Natural killer cell (primary cell): Measurements from ENCODE around the gene MT1E. TPM values are rescaled to one million over a fixed set of nuclear protein-coding genes. Genes with fewer than 3 reads are reported as not detected.

ENCODE experiments used
- ATAC-seq, 3 donors: fragments of 150-1000 bp in 2 of 3; fragments of 200-7000 bp in 1 of 3; cut with Tn5 transposase; 1 replicate in 1 of 3; 2 replicates in 2 of 3; pipeline ENCODE4 v1.10.0; 2021; ENCODE audit warnings: mild to moderate bottlenecking in 2 of 3, moderate library complexity in 2 of 3
- DNase-seq, 2 donors: peaks; one replicate each; pipeline versions ENCODE4 v3.0.0 to v3.0.0-alpha.2; 2013 to 2021; ENCODE audit warnings: mixed read lengths in 1 of 2
- H3K27ac ChIP-seq: one replicate; pipeline ENCODE4 v1.5.1; 2013; ENCODE audit warnings: mild to moderate bottlenecking, low read length
- H3K27me3 ChIP-seq: one replicate; pipeline ENCODE4 v1.6.1; 2013; ENCODE audit warnings: low read length; ENCODE audit not compliant: control insufficient read depth, insufficient read depth
- H3K36me3 ChIP-seq: one replicate; pipeline ENCODE4 v1.6.1; 2013; ENCODE audit warnings: low read length; ENCODE audit not compliant: control insufficient read depth, insufficient read depth
- H3K4me1 ChIP-seq: one replicate; pipeline ENCODE4 v1.6.1; 2013; ENCODE audit warnings: low read length; ENCODE audit not compliant: control insufficient read depth, insufficient read depth
- H3K4me3 ChIP-seq: one replicate; pipeline ENCODE4 v1.5.1; 2013; ENCODE audit warnings: low read length
- H3K9me3 ChIP-seq: one replicate; pipeline ENCODE4 v1.6.1; 2013; ENCODE audit warnings: low read length; ENCODE audit not compliant: control insufficient read depth, insufficient read depth
- H3K27ac Mint-ChIP-seq, 2 donors: one replicate each; pipeline ENCODE4 v1.8.0; 2022; ENCODE audit warnings: mild to moderate bottlenecking in 2 of 2, mixed read lengths in 2 of 2, moderate library complexity in 1 of 2
- H3K27me3 Mint-ChIP-seq, 2 donors: one replicate each; pipeline ENCODE4 v1.8.0; 2022; ENCODE audit warnings: low read depth in 2 of 2, mixed read lengths in 2 of 2
- H3K36me3 Mint-ChIP-seq: one replicate; pipeline ENCODE4 v1.8.0; 2022; ENCODE audit warnings: mixed read lengths
- H3K4me1 Mint-ChIP-seq, 2 donors: one replicate each; pipeline ENCODE4 v1.8.0; 2022; ENCODE audit warnings: mixed read lengths in 2 of 2
- H3K4me3 Mint-ChIP-seq: one replicate; pipeline ENCODE4 v1.8.0; 2022; ENCODE audit warnings: mild to moderate bottlenecking, moderate library complexity, mixed read lengths
- H3K9me3 Mint-ChIP-seq, 2 donors: one replicate each; pipeline ENCODE4 v1.8.0; 2022; ENCODE audit warnings: mixed read lengths in 2 of 2
- WGBS: methylation state at CpG from one replicate; pipeline ENCODE4 v1.1.7; 2013; ENCODE audit warnings: missing lambda C conversion rate; ENCODE audit not compliant: insufficient coverage; 5-methylcytosine and 5-hydroxymethylcytosine counted together
- intact Hi-C: fragments of 100-400 bp; cut with micrococcal nuclease; formaldehyde crosslinking; loops from one replicate; pipeline ENCODE4 v1.14.2; 2022
- total RNA-seq, 4 donors: library from RNA; stranded (reverse); fragments of 120-200 nt in 1 of 4; gene quantifications; one replicate each; pipeline versions ENCODE4 v1.2.3 to v1.2.4, GENCODE V29; 2013 to 2022
- TF ChIP-seq, protein P1 (sequence below): fragments of 200-600 bp; IDR thresholded peaks from one replicate; pipeline ENCODE4 v1.8.0; 2022; ENCODE audit warnings: antibody characterized with exemption

Gene MT1E
- total RNA-seq, 3 donors from 2014 or later (not counting 1 experiment from before 2014, with no cell fraction given) = 0.40 to 3.2 TPM; not detected in 1

DNA sequence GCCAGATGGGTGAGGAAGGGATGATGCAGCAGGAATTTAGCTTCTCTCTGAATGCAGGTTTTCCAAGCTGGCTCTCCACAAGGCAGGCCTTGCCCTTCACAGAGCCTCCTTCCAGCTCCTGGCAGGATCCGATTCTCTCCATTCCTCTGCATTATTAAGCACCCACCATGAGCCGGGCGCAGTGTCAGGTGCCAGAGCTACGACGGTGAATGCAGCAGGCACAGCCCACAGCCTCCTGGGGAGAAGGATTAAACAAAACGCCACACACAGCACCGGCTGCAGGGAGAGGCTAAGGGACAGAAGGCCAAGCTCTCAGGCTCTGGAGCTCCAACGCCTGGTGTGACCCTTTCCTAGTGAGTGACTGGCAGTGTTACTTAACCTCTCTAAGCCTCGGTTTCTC is 24.3 kb upstream of the MT1E start:
- no peak overlapping the region for H3K27ac ChIP-seq
- ATAC-seq = no peak
- Mint-ChIP-seq H3K27me3 (peaks cover 17 to 29% of the 10 kb centered on the region in 2 donors), H3K4me3 (no peak overlapping the region), H3K27ac (no peak overlapping the region), H3K9me3 (no peaks in the 10 kb centered on the region), H3K36me3 (no peaks in the 10 kb centered on the region), H3K4me1 (peaks cover 2 to 7% of the 10 kb centered on the region in 2 donors)
- TF ChIP-seq, protein P1, sequence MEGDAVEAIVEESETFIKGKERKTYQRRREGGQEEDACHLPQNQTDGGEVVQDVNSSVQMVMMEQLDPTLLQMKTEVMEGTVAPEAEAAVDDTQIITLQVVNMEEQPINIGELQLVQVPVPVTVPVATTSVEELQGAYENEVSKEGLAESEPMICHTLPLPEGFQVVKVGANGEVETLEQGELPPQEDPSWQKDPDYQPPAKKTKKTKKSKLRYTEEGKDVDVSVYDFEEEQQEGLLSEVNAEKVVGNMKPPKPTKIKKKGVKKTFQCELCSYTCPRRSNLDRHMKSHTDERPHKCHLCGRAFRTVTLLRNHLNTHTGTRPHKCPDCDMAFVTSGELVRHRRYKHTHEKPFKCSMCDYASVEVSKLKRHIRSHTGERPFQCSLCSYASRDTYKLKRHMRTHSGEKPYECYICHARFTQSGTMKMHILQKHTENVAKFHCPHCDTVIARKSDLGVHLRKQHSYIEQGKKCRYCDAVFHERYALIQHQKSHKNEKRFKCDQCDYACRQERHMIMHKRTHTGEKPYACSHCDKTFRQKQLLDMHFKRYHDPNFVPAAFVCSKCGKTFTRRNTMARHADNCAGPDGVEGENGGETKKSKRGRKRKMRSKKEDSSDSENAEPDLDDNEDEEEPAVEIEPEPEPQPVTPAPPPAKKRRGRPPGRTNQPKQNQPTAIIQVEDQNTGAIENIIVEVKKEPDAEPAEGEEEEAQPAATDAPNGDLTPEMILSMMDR = no peak
- intact Hi-C loops = no loop called here
- H3K27me3 ChIP-seq = no peaks in the 10 kb centered on the region
- H3K4me3 ChIP-seq = no peak overlapping the region
- H3K9me3 ChIP-seq = no peaks in the 10 kb centered on the region
- 77% methylated on average over 9 of the region's 9 CpGs for WGBS
- no peaks in the 10 kb centered on the region for H3K36me3 ChIP-seq
- H3K4me1 ChIP-seq = no peaks in the 10 kb centered on the region
- no peak for DNase-seq

DNA sequence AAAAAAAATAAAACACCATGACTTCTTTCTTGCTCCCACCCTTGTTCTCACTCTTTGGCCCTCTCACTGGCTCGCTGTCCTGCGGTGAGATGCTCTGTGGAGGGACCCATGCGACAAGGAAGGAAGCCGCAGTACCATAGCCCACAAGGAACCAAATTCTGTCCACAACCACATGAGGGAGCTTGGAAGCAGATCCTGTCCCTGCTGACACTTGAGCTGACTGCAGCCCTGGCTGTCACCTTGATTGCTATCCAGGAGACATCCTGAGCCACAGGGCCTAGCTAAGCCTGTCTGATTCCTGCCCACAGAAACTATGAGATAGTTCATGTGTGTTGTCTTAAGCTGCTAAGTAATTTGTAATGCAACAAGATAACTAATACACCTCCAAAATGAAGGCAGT is 22.0 kb upstream of the MT1E start:
- intact Hi-C loops = no loop called here
- H3K4me3 Mint-ChIP-seq = no peak overlapping the region
- 28% methylated on average over 4 of the region's 4 CpGs for WGBS
- H3K27me3 Mint-ChIP-seq = peaks cover 17% of the 10 kb centered on the region in 2 donors
- no peak overlapping the region for H3K27ac ChIP-seq
- H3K36me3 Mint-ChIP-seq = no peaks in the 10 kb centered on the region
- DNase-seq = peak in 1 of 2 donors; percentile 59
- H3K9me3 ChIP-seq = no peaks in the 10 kb centered on the region
- no peak overlapping the region for H3K4me3 ChIP-seq
- H3K27ac Mint-ChIP-seq = no peak overlapping the region
- H3K36me3 ChIP-seq = no peaks in the 10 kb centered on the region
- TF ChIP-seq, protein P1 = no peak
- no peaks in the 10 kb centered on the region for H3K9me3 Mint-ChIP-seq
- ATAC-seq = no peak
- peaks cover 18% of the 10 kb centered on the region for H3K4me1 ChIP-seq
- H3K4me1 Mint-ChIP-seq = peaks cover 20 to 28% of the 10 kb centered on the region in 2 donors
- no peaks in the 10 kb centered on the region for H3K27me3 ChIP-seq

DNA sequence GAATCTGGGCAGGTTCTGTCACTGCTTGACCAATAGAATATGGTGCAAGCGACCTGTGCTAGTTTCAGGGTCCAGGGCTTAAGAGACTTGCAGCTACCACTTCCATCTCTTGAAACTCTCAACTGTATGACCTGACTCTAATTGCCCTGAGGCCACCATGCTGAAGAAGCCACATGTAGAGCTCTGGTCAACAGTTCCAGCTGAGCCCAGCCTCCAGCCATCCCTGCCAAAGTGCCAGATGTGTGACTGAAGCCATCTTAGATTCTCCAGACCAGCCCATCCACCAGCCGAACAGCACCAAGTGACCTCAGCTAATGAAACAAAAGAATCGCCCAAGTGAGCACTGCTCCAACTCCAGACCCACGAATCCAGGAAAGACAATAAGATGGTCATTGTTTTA is 20.6 kb upstream of the MT1E start:
- Histone ChIP-seq H3K4me1 (peaks cover 32% of the 10 kb centered on the region), H3K27me3 (no peaks in the 10 kb centered on the region), H3K4me3 (no peak overlapping the region), H3K36me3 (no peaks in the 10 kb centered on the region), H3K9me3 (no peaks in the 10 kb centered on the region), H3K27ac (no peak overlapping the region)
- intact Hi-C loops = no loop called here
- DNase-seq (no peak), ATAC-seq (no peak)
- 96% methylated on average over 4 of the region's 4 CpGs for WGBS
- TF ChIP-seq, protein P1 = no peak
- no peak overlapping the region for H3K4me3 Mint-ChIP-seq
- H3K36me3 Mint-ChIP-seq = no peaks in the 10 kb centered on the region
- no peaks in the 10 kb centered on the region for H3K9me3 Mint-ChIP-seq
- peak overlapping the region in 1 of 2 donors; percentile 32 for H3K27ac Mint-ChIP-seq
- H3K4me1 Mint-ChIP-seq = peaks cover 34 to 42% of the 10 kb centered on the region in 2 donors
- peaks cover 14 to 17% of the 10 kb centered on the region in 2 donors for H3K27me3 Mint-ChIP-seq

DNA sequence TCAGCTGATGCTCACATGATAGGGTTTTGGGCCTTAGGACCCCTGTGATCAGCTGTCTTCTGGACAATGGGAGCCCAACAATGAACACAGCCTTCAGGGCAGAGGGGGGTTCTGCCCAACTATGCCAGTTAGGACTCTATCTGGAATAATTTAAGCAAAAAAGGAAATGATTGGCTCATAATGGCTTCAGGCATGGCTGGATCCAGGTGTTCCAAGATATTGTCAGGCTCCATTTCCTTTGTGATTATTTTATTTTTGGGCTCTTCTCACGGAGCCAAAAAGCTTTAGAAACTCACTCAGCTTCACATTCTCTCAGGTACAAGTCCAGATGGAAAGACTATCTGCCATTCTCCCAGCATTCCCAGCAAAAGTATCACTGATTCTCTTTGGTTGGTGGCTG is 20.1 kb upstream of the MT1E start:
- Histone ChIP-seq H3K27me3 (no peaks in the 10 kb centered on the region), H3K4me1 (peaks cover 37% of the 10 kb centered on the region), H3K4me3 (no peak overlapping the region), H3K9me3 (no peaks in the 10 kb centered on the region), H3K36me3 (no peaks in the 10 kb centered on the region), H3K27ac (no peak overlapping the region)
- DNase-seq (no peak), ATAC-seq (no peak)
- Mint-ChIP-seq H3K27me3 (peaks cover 9 to 12% of the 10 kb centered on the region in 2 donors), H3K9me3 (no peaks in the 10 kb centered on the region), H3K4me1 (peaks cover 39 to 43% of the 10 kb centered on the region in 2 donors), H3K36me3 (no peaks in the 10 kb centered on the region), H3K27ac (peak overlapping the region; percentile 89 to 96), H3K4me3 (no peak overlapping the region)
- intact Hi-C loops = no loop called here
- WGBS = 100% methylated on average over 1 of the region's 1 CpG
- TF ChIP-seq, protein P1 = no peak
